Caco-2 (cell line): ENCODE results near the gene MED17. TPM values are rescaled to one million over a fixed set of nuclear protein-coding genes. Genes with fewer than 3 reads are reported as not detected.

Source experiments
- BruUV-seq: library from RNA; stranded (reverse); fragments of 400-500 nt; replicated peaks from 2 replicates; lab custom pipeline; 2021; lab: Mats Ljungman, UMichigan
- CTCF ChIA-PET: fragments of 300-600 bp; sonication (Branson Sonifier 250); formaldehyde crosslinking; loops from one replicate; lab custom pipeline; 2022; ENCODE audit warnings: antibody characterized with exemption; lab: Charles Lee
- POLR2A ChIA-PET: fragments of 300-600 bp; sonication (Branson Sonifier 250); formaldehyde crosslinking; loops from one replicate; lab custom pipeline; 2022; ENCODE audit warnings: antibody characterized with exemption; lab: Charles Lee
- DNase-seq, 2 experiments: peaks; one replicate each; pipeline versions ENCODE4 v3.0.0 to v3.0.0-alpha.2; 2020 to 2022
- H3K27me3 ChIP-seq: replicated peaks from 2 replicates; pipeline ENCODE4 v1.6.0; 2011; ENCODE audit warnings: low read length; ENCODE audit not compliant: control insufficient read depth, insufficient read depth
- H3K36me3 ChIP-seq: 2 replicates; pipeline ENCODE4 v1.5.1; 2011; ENCODE audit warnings: low read length; ENCODE audit not compliant: control insufficient read depth, insufficient read depth
- H3K4me1 ChIP-seq: fragments of 250-450 bp; sonication (Bioruptor Pico); 2 replicates; pipeline ENCODE4 v1.5.1; 2020; ENCODE audit warnings: mild to moderate bottlenecking
- H3K4me3 ChIP-seq: 2 replicates; pipeline ENCODE4 v1.5.1; 2011; ENCODE audit warnings: low read depth, mild to moderate bottlenecking, control low read depth, low read length
- H3K9me3 ChIP-seq: fragments of 250-450 bp; sonication (Bioruptor Pico); 2 replicates; pipeline ENCODE4 v1.5.1; 2020; ENCODE audit warnings: mild to moderate bottlenecking, moderate library complexity
- H3K27ac Mint-ChIP-seq: one replicate; pipeline ENCODE4 v1.8.0; 2022; ENCODE audit warnings: mixed read lengths; ENCODE audit not compliant: unreplicated experiment
- H3K27me3 Mint-ChIP-seq: one replicate; pipeline ENCODE4 v1.8.0; 2022; ENCODE audit warnings: mixed read lengths; ENCODE audit not compliant: insufficient read depth, unreplicated experiment
- H3K36me3 Mint-ChIP-seq: one replicate; pipeline ENCODE4 v1.8.0; 2022; ENCODE audit warnings: mild to moderate bottlenecking, mixed read lengths; ENCODE audit not compliant: insufficient read depth, unreplicated experiment
- H3K4me1 Mint-ChIP-seq: one replicate; pipeline ENCODE4 v1.8.0; 2022; ENCODE audit warnings: low read depth, mixed read lengths; ENCODE audit not compliant: unreplicated experiment
- H3K4me3 Mint-ChIP-seq: one replicate; pipeline ENCODE4 v1.8.0; 2022; ENCODE audit warnings: mild to moderate bottlenecking, moderate library complexity, mixed read lengths; ENCODE audit not compliant: unreplicated experiment
- H3K9me3 Mint-ChIP-seq: one replicate; pipeline ENCODE4 v1.8.0; 2022; ENCODE audit warnings: mixed read lengths; ENCODE audit not compliant: unreplicated experiment
- CTCF ChIP-seq, 2 experiments: fragments of 200-600 bp in 1 of 2; IDR thresholded peaks; 1 replicate in 1 of 2; 2 replicates in 1 of 2; pipeline versions ENCODE4 v1.5.1 to v1.8.0; 2011 to 2022; ENCODE audit warnings: antibody characterized with exemption in 1 of 2, control low read depth in 1 of 2, inconsistent platforms in 1 of 2, low read depth in 1 of 2, low read length in 1 of 2, mild to moderate bottlenecking in 1 of 2, moderate library complexity in 1 of 2; ENCODE audit not compliant: insufficient read depth in 1 of 2, severe bottlenecking in 1 of 2, unreplicated experiment in 1 of 2
- intact Hi-C: fragments of 100-400 bp; cut with micrococcal nuclease; formaldehyde crosslinking; loops from one replicate; pipeline ENCODE4 v1.10.0; 2022; ENCODE audit not compliant: unreplicated experiment
- total RNA-seq: library from RNA; stranded (reverse); gene quantifications from 2 replicates; pipeline ENCODE4 v1.2.3, GENCODE V29; 2022

MED17 gene
- total RNA-seq, 1 experiment from 2014 or later, result 54.0 TPM

- H3K27me3 ChIP-seq, result no peaks in the 10 kb centered on the region
- Mint-ChIP-seq H3K36me3 (no peaks in the 10 kb centered on the region), H3K4me1 (peaks cover 5% of the 10 kb centered on the region), H3K27me3 (no peaks in the 10 kb centered on the region), H3K9me3 (no peaks in the 10 kb centered on the region), H3K4me3 (no peak overlapping the region), H3K27ac (no peak overlapping the region)
- no peaks in the 10 kb centered on the region for H3K36me3 ChIP-seq
- no TSS peak for BruUV-seq
- H3K4me1 ChIP-seq, result peaks cover 5% of the 10 kb centered on the region; the same call in 1 of the 2 replicates
- ChIA-PET CTCF (interaction anchor here (0.6 kb wide), 1 partner anchor 51 kb away, joined by 3 read pairs; no protein-coding TSS in a partner anchor), POLR2A (no interaction called here)
- intact Hi-C loops, result no loop called here
- no peaks in the 10 kb centered on the region for H3K9me3 ChIP-seq
- no peak for DNase-seq
- TF ChIP-seq CTCF (IDR thresholded peaks at IDR 0.05; ENCODE audit: insufficient read depth in 1 of 2, low read depth in 1 of 2, low read length in 1 of 2, severe bottlenecking in 1 of 2, unreplicated experiment in 1 of 2), result no peak
- no peak overlapping the region for H3K4me3 ChIP-seq
Measured at GRCh38 chr11:93843906-93844305, 59.8 kb downstream of the MED17 start.

- H3K27me3 Mint-ChIP-seq, result no peaks in the 10 kb centered on the region
- no peak overlapping the region for H3K4me3 Mint-ChIP-seq
- intact Hi-C loops, result no loop called here
- no peaks in the 10 kb centered on the region for H3K27me3 ChIP-seq
- no peaks in the 10 kb centered on the region for H3K9me3 Mint-ChIP-seq
- no peak for DNase-seq
- no peak overlapping the region for H3K4me3 ChIP-seq
- H3K4me1 ChIP-seq, result peaks cover 8% of the 10 kb centered on the region
- H3K27ac Mint-ChIP-seq, result no peak overlapping the region
- no peaks in the 10 kb centered on the region for H3K36me3 ChIP-seq
- H3K9me3 ChIP-seq, result no peaks in the 10 kb centered on the region
- BruUV-seq, result no TSS peak
- ChIA-PET POLR2A (no interaction called here), CTCF (interaction anchor here (0.6 kb wide), 1 partner anchor 51 kb away, joined by 3 read pairs; no protein-coding TSS in a partner anchor)
- TF ChIP-seq CTCF (IDR thresholded peaks at IDR 0.05; ENCODE audit: insufficient read depth in 1 of 2, low read depth in 1 of 2, low read length in 1 of 2, severe bottlenecking in 1 of 2, unreplicated experiment in 1 of 2), result no peak
- peaks cover 5% of the 10 kb centered on the region for H3K4me1 Mint-ChIP-seq
- H3K36me3 Mint-ChIP-seq, result no peaks in the 10 kb centered on the region
Measured at GRCh38 chr11:93844568-93844967, 60.5 kb downstream of the MED17 start.

- POLR2A ChIA-PET, result no interaction called here
Measured at GRCh38 chr11:93845181-93846092, 61.4 kb downstream of the MED17 start.

More at GRCh38 chr11:93845181-93846092, 61.4 kb downstream of the MED17 start:
- peaks cover 5% of the 10 kb centered on the region for H3K4me1 Mint-ChIP-seq
- no peak overlapping the region for H3K27ac Mint-ChIP-seq
- H3K4me3 ChIP-seq, result no peak overlapping the region
- TF ChIP-seq CTCF (IDR thresholded peaks at IDR 0.05; ENCODE audit: insufficient read depth in 1 of 2, low read depth in 1 of 2, low read length in 1 of 2, severe bottlenecking in 1 of 2, unreplicated experiment in 1 of 2), result no peak
- no peak overlapping the region for H3K4me3 Mint-ChIP-seq
- no peaks in the 10 kb centered on the region for H3K36me3 Mint-ChIP-seq
- H3K9me3 ChIP-seq, result no peaks in the 10 kb centered on the region
- H3K27me3 Mint-ChIP-seq, result no peaks in the 10 kb centered on the region
- CTCF ChIA-PET, result no interaction called here
- intact Hi-C loops, result no loop called here
- no TSS peak for BruUV-seq
- H3K4me1 ChIP-seq, result peaks cover 11% of the 10 kb centered on the region
- H3K36me3 ChIP-seq, result no peaks in the 10 kb centered on the region
- H3K9me3 Mint-ChIP-seq, result no peaks in the 10 kb centered on the region
- no peaks in the 10 kb centered on the region for H3K27me3 ChIP-seq
- DNase-seq, result no peak
